Cardiac septum (tissue), 1 donor: ENCODE measurements around the gene ARMC2. TPM values are rescaled to one million over a fixed set of nuclear protein-coding genes. Genes with fewer than 3 reads are reported as not detected.
"Not testable (repeated sequence)": the region's sequence is repeated elsewhere in the genome, so short reads cannot be mapped to it uniquely, and the experiment has no call there.

Experiments
- DNase-seq: peaks from one replicate; pipeline ENCODE4 v3.0.0-alpha.2; 2020; ENCODE audit warnings: low spot score
- intact Hi-C: fragments of 100-400 bp; cut with DNase I; formaldehyde crosslinking; loops from one replicate; pipeline ENCODE4 v1.14.0; 2022
- long read RNA-seq: library from polyadenylated mRNA; unstranded; transcript quantifications from one replicate; pipeline ENCODE4 v2.0.0, GENCODE V29; 2021
- total RNA-seq: library from RNA; stranded (reverse); fragmentation: NEBNext Ultra II Directional; extraction: Animal tissue kit (Norgen Biotek cat#: 25700); gene quantifications from one replicate; pipeline ENCODE4 v1.2.1, GENCODE V29; 2021
- donor health status: DM: no; HTN: no; CAD: no.

ARMC2 gene, protein sequence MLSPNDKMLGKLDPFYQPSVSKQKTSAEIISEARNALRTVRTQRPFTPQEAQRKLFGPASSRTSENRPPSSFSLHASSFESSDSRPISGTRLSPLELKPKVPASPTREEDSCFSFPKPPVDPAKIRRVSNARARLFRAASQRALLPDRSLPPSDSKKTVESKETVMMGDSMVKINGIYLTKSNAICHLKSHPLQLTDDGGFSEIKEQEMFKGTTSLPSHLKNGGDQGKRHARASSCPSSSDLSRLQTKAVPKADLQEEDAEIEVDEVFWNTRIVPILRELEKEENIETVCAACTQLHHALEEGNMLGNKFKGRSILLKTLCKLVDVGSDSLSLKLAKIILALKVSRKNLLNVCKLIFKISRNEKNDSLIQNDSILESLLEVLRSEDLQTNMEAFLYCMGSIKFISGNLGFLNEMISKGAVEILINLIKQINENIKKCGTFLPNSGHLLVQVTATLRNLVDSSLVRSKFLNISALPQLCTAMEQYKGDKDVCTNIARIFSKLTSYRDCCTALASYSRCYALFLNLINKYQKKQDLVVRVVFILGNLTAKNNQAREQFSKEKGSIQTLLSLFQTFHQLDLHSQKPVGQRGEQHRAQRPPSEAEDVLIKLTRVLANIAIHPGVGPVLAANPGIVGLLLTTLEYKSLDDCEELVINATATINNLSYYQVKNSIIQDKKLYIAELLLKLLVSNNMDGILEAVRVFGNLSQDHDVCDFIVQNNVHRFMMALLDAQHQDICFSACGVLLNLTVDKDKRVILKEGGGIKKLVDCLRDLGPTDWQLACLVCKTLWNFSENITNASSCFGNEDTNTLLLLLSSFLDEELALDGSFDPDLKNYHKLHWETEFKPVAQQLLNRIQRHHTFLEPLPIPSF
- total RNA-seq, result 11.0 TPM
- long read RNA-seq, partial matches to known transcripts, result 4 of 8 reads
- long read RNA-seq, other reads (novel, unspliced or antisense), result 3 of 8 reads

DNA sequence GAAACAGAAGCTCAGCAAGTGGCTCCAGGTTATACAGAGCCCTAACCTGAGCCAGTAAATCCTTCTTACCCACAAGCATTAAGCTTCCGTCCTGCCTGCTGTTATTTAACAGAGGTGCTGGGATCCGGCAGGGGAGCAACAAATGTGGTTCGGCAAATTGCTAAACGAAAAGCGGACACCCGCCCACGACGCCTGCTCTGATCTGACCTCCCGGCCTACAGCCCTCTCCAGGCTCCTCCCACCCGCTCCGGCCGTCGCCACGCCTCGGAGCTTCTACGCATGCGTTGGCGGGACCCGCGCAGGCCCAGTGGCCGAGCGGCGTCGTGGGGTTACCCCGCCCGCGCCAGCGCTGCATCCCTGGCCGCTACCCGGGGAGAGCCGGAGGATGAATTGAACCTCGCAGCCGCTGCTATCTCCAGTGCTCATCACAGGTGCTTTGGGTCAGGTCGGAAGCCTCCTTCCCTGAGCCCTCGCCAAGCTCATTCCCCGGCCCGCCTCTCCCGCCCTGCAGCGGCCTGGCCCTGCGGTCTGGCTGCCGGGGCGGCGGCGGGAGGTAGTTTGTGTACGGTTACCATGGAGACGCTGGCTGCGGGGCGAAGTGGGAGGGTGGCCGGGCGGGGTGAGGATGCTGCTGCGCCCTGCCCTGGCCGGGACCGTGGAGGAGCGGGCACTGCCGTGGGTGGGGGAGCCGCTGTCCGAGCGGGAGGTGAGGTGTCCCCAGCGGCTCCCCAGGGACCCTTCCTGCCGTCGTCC lies at the start of gene ARMC2:
Gene ARMC2 (plus strand): TSS at position 307 of the 753 bp plus-strand sequence. CDS start 5,846 bp downstream, outside the sequence.
- DNase-seq, result peak; percentile 99
- intact Hi-C loops, result loop anchor here (5.0 kb wide), 2 partner anchors 99 to 224 kb away; no protein-coding TSS in a partner anchor

DNA sequence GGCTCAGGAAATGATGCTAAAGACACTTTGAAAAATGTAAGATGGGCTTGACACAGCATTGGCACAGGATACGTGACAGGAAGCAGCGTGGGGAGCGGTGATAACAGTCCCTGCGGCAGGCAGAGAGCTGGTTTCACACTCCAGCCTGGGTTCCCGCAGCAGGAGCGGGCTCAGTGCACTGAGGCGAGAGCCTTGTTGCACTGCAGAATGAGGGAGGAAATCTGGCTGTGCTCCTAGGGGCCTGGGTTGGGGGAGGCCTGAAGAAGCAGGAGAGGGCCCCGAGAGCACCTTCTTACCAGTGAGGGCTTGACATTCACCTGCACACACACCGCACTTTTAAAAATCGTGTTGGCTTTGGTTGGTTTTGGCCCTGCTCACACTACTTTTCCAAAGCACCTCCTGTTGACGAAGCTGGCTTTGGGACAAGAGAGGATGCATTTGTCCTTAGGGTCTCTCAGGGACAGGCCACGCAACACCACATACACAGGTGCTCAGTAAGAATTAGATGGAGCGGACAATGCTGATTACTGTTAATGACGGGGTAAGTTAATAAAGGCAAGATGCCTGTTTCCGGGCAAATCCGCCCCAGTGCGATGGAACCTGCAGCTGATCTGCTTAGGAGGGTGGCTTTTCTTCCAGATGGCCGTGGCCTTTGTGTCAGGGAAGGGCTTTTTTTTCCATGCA lies 49.4 kb upstream of the ARMC2 start:
- intact Hi-C loops, result no loop called here
- no peak for DNase-seq

DNA sequence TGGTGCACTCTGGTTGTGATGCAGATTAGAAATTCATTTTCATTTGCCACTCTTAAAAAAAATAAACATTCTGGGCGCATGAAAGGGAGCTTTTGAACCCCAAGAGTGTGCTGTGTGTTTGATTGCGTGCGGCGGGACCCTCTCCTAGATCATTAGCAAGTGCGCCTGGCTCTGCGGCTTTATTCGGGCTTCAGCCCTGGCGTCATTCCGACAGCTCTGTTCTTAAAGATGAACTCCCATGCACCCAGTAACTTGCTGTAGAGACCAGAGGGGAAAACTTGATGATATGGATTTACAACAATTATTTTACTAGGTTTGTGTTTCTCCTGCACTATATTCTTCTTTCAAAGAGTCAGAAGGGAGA lies 48.9 kb upstream of the ARMC2 start:
- intact Hi-C loops, result no loop called here
- no peak for DNase-seq

DNA sequence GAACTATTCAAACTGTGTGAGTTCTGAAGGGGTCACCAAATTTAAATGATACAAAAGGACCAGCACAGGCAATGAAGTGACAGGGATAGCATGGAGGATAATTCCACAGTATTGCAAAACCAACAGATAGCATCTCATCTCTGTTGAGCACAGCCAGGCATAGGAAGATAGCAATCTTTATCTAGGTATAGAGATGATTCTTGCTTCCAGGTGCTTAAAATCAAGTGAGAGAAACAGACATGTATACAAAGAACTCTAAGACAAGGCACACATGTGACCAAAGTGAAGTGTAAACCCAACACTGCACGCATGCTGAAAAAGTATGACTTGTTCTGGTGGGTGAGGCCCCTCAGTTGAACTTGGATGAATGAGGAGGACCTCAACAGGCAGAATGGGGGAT lies 48.4 kb upstream of the ARMC2 start:
- intact Hi-C loops, result no loop called here
- DNase-seq, result no peak

DNA sequence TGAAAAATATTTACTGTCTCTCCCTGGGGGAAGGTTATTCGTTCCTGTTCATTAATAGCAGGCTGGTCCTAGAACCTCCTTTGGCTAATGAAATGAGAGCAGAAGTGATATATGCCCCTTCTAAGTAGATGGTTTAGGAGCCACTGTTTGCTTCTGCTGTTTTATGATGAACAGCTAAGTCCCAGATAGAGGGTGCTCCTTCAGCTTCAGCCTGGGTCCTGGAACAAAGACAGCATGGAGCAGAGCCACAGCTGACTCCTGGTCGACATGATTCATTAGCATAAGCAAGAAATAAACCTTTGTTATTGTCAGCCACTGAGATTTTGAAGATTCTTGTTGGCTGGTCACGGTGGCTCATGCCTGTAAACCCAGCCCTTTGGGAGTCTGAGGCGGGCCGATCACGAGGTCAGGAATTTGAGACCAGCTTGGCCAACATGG lies 47.8 kb upstream of the ARMC2 start:
- no peak for DNase-seq
- intact Hi-C loops, result no loop called here

DNA sequence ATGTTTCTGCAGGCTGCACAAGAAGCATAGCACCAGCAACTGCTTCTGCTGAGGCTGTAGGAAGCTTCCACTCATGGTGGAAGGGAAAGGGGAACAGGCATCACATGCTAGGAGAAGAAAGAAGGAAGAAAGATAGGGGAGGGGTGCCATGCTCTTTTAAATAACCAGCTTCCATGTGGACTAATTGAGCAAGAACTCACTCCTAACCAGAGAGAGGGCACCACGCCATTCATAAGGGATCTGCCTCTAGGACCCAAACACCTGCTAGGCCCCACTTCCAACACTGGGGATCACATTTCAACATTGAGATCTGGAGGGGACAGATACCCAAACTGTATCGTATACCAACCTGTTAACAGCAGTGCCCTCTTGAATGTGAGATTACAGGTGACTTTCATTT lies 46.9 kb upstream of the ARMC2 start:
- no peak for DNase-seq
- intact Hi-C loops, result no loop called here

DNA sequence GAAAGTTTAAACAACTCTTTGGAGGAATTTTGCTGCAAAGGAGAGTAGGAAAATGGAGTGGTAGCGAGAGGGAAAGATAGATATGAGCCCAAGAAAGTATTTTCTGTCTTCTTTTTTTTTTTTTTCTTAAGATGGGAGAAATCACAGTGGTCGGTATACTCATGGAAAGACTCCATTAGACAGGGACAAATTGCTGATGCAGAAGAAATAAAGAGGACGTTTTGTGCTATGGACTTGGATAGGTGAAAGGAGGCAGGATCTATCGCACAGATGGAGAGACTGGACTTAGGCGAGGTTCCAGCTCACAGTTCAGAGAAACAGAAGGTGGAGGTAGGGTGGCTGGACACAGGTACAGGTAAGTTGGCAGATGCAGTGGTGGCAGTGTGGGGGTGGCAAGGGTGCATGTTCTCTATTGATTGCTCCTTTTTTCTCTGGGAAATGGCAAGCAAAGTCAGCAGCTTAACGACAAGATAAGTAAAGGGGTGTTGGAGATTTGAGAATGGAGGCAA lies 44.2 kb upstream of the ARMC2 start:
- DNase-seq, result no peak
- intact Hi-C loops, result no loop called here

DNA sequence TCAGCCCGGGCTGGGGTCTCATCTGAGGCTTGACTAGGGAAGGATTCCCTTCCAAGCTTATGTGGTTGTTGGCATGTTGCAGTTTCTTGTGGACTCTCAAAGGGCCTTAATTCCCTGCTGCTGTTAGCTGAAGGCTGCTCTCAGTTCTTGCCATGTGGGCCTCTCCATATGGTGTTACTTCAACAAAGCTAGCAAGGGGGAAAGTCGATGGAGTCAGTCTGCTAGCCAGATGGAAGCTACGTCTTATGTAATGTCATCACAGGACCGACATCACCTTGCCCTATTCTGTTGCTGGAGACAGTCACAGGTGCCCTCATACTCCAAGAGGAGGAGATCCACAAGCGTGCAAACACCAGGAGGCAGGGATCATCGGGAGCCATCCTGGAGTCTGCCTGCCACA lies 43.3 kb upstream of the ARMC2 start:
- intact Hi-C loops, result no loop called here

DNA sequence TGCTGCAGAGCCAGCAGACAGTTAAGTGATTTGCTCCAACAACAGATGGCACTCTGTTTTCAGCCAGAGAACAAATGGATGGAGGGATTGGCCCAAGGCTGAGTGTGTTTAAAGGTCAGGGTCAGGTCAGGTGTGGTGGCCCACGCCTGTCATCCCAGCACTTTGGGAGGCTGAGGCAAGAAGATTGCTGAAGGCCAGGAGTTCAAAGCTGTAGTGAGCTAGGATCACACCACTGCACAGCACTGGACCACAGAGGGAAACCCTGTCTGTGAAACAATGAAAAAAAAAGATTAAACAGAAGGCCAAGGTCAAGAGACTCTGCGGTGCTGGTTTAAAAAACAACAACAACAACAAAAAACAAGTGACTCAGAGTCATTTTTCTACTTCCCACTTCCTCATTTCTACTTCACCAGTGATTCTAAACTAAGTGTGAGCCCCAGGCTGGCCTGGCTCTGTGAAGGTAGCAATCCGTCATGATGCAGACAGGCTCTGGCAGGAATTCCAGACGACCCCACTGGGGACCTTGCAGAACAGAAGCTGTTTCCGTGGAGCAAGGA lies 42.5 kb upstream of the ARMC2 start:
- intact Hi-C loops, result no loop called here
- DNase-seq, result no peak

More for the DNA sequence above, 43.3 kb upstream of the ARMC2 start:
- DNase-seq, result no peak

DNA sequence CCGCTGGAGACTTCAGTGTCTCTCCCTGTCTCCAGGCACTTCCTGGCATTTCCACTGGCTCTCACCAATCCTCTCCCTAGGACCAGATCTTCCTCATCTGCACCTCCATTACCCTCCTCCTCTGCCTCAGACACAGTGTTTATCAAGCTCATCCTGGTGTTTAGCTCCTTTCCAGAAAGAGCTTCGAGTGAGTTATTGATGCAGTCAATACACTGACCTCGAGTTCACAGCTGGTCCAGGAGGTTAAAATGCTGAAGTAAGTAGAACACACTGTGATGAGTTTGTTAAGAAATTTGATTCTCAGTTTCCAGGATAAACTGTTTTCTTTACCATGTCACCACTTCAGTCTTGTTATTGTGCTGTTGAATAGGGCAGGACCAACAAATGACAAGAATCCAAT lies 42.1 kb upstream of the ARMC2 start:
- no peak for DNase-seq
- intact Hi-C loops, result no loop called here

DNA sequence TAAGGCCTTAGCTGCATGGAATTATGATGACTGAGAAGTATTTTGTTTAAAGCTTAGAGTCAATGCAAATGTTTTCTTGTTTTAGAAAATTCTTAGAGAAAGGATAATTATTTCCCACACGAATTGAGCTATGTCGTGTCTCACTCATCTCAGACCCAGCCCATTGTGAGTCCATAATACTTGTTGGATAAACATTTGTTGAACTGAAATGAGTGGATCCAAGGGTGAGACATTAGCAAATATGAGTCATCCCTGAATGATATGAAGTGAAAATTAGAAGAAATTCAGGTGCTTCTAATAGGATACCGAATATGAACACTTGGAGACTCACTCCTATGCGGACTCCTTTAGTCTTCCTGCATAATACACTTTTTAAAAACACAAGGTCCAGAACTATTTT lies 41.6 kb upstream of the ARMC2 start:
- intact Hi-C loops, result no loop called here
- DNase-seq, result no peak

DNA sequence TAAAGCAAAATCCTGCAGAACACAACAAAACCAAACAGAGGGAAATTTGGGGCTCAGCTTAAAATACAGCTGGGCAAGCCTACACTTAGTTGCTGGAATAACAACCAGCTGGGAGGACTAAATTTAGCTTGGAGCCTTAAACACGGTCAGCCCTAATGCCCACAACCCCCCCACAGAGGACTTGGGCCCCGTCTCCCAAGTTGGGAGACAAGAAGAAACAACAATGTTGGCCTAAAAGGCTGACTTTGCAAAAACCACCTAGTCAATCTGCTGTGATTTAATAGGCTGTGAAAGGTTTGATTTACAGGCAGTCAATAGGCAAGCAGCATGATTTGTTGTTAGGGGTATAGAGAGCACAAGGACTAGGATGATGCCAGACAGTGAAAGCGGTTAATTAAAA lies 40.3 kb upstream of the ARMC2 start:
- intact Hi-C loops, result no loop called here
- no peak for DNase-seq

DNA sequence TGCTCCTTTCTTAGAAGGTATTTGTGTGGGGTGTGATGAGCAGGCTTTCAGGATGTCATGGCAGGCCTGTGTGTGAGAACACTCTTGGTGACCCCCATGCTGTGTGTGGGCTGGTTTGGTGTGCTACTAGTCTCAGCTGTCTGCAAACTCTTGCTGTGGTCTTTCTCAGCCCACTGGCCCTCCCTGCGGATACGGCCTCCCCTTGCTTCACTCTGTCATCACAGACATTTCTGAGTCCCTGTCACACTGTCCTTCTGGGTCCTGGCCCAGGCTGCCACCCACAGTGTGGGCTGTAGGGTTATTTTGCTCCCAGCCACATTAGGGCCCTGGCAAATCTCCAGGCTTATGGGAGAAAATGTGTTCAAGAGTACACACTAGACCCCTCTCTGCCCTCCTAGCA lies 39.0 kb upstream of the ARMC2 start:
- intact Hi-C loops, result no loop called here
- no peak for DNase-seq

DNA sequence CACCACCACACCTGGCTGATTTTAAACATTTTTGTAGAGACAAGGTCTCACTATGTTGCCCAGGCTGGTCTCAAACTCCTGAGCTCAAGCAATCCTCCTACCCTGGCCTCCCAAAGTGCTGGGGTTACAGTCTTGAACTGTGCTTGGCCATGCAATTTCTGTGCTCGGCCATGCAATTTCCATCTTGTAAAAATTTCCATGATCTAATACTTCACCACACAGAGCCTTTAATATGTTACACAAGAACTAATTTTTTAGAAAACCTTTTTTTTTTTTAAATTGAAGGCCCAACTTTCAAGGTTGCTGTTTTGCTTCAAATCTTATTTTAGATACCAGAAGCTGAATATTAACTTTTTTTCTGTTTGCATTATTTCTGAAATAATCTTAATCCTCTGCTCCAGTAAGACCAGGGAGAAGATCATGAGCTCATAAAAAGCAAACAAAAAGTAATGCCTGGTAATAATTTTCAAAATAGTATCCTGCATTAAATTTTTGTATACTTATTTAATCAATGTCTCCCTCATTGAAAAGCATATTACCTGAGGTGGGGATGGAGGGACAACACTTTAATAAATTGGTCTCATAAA lies 38.1 kb upstream of the ARMC2 start:
- DNase-seq, result no peak
- intact Hi-C loops, result no loop called here

DNA sequence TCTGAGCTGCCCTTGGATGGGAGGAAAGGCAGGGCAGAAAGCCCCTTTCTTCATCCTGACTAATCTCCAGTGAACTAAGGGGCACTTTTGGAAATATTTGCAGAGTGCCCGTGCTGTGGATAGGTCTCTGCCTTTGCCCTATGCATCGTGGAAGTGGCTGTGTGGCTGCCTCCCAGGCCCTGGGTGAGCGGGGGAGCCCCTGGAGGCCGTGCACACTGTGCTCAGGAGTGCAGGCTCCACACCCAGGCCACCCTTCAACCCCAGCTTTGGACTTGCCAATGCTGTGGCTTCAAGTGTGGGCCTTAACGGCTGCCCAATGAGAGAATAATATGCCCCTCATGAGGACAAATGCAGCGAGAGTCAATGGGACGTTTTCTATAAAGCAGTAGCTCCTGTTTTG lies 36.7 kb upstream of the ARMC2 start:
- intact Hi-C loops, result no loop called here
- DNase-seq, result no peak

DNA sequence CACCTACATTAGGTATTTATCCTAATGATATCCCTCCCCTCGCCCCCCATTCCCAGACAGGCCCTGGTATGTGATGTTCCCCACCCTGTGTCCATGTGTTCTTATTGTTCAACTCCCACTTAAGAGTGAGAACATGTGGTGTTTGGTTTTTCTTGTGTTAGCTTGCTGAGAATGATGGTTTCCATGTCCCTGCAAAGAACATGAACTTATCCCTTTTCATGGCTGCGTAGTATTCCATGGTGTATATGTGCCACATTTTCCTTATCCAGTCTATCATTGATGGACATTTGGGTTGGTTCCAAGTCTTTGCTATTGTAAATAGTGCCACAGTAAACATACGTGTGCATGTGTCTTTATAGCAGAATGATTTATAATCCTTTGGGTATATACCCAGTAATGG lies 35.0 kb upstream of the ARMC2 start:
- DNase-seq, intact Hi-C loops: not testable (repeated sequence)

DNA sequence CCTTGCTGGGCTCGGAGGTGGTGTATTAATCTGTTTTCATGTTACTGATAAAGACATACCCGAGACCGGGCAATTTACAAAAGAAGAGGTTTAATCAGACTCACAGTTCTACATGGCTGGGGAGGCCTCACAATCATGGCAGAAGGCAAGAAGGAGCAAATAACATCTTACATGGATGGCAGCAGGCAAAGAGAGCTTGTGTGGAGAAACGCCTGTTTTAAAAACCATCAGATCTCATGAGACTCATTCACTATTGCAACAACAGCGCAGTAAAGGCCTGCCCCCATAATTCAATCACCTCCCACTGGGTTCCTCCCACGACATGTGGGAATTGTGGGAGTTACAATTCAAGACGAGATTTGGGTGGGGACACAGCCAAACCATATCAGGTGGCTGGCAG lies 30.9 kb upstream of the ARMC2 start:
- intact Hi-C loops, result not testable (repeated sequence)

DNA sequence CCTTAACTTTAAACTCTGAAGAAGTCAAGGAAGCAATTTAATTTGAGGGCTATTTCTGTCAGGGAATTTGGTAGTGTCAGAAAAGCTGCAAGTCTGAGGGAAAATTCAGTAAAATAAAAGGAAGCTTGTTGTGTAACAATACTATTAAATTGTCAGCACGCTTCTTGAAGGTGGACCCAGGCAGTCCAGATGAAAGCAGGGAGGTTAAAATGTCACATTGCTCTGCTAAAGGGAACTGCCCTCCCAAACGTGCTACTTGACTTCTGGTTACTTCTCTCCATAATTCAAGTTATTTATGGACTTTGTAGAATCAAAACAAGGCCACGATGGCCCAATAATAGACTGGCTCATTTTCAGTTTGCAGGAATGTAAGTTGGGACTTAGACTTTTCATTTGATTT lies 28.2 kb upstream of the ARMC2 start:
- DNase-seq, result no peak
- intact Hi-C loops, result no loop called here

More for the DNA sequence above, 30.9 kb upstream of the ARMC2 start:
- DNase-seq, result not testable (repeated sequence)
